Retinal pigment epithelial cell (primary cell): ENCODE data around the gene ACTMAP.

Experiments
- DNase-seq: peaks from one replicate; pipeline ENCODE4 v3.0.0-alpha.2; 2010; ENCODE audit warnings: low read depth
- H3K4me3 ChIP-seq: 2 replicates; pipeline ENCODE4 v1.5.1; 2011; ENCODE audit warnings: mild to moderate bottlenecking, low read length, control low read depth, moderate library complexity
- TF ChIP-seq, protein P1 (sequence below): conservative IDR thresholded peaks from 2 replicates; pipeline ENCODE4 v1.5.1; 2011; ENCODE audit warnings: low read depth, low read length, control low read depth, inconsistent platforms

ACTMAP gene

DNA sequence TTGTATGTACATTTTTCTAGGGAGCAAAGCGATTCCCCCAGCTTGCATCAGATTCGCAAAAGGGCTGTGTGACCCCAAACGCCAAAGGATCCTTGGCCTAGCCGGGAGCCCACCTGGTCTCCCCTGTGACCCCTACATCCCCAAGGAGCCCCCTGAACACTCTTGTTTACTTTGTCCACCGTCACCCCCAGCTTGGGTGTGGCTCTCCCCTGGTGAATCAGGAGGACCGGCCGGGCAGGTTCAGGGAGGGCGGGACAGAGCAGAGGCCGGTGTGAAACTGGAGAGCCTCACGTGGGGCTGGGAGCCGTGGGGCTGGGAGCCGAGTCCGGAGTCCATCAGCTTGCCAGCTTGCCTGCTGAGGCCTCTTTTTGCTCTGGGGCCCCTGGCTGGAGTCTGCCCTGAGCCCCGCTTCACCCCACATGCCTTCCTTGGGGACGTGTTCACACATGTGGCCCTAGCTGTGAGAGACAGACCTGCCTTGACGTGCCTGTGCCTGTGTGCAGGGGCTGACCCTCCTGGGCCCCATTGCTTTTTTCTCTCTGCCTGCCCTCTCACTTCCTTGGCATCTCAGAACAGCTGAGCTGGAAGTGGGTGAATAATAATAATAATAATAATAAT lies 31.4 kb downstream of the ACTMAP start:
- TF ChIP-seq, protein P1, sequence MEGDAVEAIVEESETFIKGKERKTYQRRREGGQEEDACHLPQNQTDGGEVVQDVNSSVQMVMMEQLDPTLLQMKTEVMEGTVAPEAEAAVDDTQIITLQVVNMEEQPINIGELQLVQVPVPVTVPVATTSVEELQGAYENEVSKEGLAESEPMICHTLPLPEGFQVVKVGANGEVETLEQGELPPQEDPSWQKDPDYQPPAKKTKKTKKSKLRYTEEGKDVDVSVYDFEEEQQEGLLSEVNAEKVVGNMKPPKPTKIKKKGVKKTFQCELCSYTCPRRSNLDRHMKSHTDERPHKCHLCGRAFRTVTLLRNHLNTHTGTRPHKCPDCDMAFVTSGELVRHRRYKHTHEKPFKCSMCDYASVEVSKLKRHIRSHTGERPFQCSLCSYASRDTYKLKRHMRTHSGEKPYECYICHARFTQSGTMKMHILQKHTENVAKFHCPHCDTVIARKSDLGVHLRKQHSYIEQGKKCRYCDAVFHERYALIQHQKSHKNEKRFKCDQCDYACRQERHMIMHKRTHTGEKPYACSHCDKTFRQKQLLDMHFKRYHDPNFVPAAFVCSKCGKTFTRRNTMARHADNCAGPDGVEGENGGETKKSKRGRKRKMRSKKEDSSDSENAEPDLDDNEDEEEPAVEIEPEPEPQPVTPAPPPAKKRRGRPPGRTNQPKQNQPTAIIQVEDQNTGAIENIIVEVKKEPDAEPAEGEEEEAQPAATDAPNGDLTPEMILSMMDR: no peak
- peak overlapping the region; percentile 65 for H3K4me3 ChIP-seq
- no peak for DNase-seq

DNA sequence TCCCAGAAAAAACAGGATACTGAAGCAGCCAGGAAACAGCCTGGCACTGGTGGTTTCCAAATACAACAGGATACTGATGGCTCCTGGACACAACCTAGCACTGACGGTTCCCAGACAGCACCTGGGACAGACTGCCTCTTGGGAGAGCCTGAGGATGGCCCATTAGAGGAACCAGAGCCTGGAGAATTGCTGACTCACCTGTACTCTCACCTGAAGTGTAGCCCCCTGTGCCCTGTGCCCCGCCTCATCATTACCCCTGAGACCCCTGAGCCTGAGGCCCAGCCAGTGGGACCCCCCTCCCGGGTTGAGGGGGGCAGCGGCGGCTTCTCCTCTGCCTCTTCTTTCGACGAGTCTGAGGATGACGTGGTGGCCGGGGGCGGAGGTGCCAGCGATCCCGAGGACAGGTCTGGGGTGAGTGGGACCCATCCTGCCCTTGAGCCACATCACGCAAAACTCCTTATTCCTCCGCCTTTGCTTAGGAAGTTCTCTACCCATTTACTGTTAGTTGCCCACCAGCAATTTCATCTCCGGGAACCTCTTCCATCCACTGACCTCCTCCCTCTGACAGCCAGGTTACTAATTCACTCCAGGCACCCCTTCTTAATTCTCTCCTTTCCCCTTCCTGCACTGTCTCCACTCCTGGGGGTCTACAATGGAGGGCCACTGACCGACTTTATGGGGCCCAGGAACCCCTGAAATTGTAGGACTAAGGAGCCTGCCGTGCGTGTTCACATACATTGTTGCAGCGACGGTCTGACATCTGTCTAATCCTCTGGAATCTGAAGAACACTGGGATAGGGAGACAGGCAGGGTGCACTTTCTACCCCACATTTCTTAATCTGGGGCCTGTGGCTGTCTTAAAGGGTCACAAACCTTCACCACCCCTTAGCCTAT lies 32.1 kb downstream of the ACTMAP start:
- TF ChIP-seq, protein P1: no peak
- DNase-seq: no peak
- H3K4me3 ChIP-seq: peak overlapping the region; percentile 65

DNA sequence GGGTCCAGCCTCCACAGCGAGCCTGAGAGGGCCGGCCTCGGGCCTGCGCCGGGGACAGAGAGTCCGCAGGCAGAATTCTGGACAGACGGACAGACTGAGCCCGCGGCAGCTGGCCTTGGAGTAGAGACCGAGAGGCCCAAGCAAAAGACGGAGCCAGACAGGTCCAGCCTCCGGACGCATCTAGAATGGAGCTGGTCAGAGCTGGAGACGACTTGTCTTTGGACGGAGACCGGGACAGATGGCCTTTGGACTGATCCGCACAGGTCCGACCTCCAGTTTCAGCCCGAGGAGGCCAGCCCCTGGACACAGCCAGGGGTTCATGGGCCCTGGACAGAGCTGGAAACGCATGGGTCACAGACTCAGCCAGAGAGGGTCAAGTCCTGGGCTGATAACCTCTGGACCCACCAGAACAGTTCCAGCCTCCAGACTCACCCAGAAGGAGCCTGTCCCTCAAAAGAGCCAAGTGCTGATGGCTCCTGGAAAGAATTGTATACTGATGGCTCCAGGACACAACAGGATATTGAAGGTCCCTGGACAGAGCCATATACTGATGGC lies 32.9 kb downstream of the ACTMAP start:
- no peak for DNase-seq
- H3K4me3 ChIP-seq: peak overlapping the region; percentile 65
- TF ChIP-seq, protein P1: no peak

DNA sequence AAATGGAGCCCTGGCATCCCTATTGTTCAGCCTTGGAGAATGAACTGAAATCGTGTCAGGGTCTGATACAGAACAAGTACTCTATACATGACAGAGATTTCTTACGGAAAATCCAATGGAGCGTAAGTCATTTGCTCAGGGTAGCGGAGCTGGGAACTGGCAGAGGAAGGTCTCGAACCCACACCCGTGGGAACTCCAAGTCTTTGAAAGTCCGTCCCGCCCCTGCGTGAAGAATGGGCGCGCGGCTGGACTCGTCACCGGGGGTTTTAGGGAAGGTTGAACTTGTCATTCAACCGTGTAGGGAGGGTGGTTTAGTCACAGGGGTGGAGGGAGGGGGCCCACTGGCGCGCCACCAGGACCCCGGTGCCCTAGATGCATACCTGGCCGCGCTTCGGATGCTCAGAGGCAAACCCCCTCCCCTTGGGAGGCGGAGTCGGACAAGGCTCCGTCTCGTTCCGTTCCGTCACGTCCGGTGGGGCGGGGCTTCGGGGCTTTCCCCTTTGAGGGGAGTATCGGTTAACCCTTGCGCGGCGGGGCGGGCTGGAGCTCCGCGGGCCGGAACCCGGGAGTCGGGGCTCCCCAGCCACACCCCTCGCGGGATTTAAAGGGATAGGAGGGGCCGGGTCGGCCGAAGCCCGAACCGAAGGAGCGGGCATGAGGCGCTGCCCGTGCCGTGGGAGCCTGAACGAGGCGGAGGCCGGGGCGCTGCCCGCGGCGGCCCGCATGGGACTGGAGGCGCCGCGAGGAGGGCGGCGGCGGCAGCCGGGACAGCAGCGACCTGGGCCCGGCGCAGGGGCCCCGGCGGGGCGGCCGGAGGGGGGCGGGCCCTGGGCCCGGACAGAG lies 33.6 kb downstream of the ACTMAP start, which contains the start of the genes COQ8B and ITPKC:
Gene COQ8B, minus strand, starts transcription at position 405 of the 843 bp plus-strand sequence. CDS start 2,254 bp downstream, outside the sequence.
Gene ITPKC, plus strand, starts transcription at position 631 of the 843 bp plus-strand sequence. Its CDS starts 24 bp downstream, at position 655.
- TF ChIP-seq, protein P1: no peak
- peak within 1 kb of the TSS; percentile 65 for H3K4me3 ChIP-seq
- peak; percentile 87 for DNase-seq

DNA sequence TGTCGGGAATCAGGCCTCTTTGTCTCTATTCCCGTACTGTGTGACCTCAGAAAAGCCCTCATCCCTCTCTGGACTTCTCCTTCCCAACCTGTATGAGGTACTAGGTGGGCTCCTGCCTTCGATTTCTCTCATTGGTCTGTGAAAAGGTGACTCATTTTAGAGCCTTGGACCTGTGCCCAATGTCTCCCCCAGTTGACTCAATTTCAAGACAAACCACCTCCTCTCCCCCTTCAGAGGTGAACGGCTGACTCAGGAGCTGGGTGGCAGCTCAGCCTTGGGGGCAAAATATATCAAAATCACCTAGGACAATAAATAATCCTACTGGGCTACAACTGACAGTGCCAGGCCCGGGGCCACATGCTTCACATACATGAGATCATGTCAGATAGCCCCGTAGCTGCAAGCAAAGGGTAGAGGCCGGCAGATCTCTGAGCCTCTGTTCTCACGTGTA lies 34.2 kb downstream of the ACTMAP start:
- peak; percentile 82 for DNase-seq
- peak overlapping the region; percentile 65 for H3K4me3 ChIP-seq
- TF ChIP-seq, protein P1: no peak

DNA sequence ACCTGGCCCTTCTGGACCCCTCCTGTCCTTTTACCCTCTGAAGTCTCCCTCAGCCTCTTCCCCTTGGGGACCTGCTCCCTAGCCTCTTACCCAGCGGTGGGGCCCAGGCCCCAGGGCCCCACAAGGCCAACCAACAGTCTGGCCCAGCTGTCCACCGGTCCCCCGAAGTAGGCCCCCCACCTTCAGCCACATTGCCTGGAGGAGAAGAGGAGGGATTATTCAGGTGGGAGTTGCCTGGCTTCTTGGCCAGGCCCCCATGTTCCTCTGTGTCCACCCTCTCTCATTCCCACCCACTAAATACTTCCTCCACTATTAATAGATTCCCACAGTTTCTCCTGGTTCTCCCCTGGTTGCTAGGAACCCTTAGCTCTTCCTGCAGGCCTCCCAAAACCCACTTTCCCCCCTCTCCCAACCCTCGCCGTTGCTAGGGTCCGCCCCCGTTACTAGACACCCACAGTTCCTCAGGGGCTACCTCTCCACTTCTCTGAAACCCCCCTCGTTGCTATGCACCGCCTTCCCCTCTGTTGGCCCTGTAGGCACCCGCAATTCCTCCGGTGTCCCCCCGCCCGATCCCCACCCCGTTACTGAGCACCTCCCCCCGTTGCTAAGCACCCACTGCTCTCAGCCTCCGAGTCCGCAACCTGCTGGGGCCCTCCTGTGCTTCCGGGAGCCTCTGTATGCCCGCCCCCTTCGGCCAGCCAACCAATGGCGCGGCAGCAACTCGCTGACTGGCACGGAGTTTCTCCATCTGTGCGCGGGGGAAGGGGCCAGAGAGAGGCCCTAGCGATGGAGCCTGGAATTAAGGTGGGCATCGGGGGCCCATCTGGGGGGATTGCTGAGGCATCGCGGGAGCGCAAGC lies 35.6 kb downstream of the ACTMAP start:
- TF ChIP-seq, protein P1: no peak
- DNase-seq: peak; percentile 83
- peak overlapping the region; percentile 65 for H3K4me3 ChIP-seq
